HG03045 (cell line): ENCODE results near the gene FASN.
"Not testable (repeated sequence)": the region's sequence is repeated elsewhere in the genome, so short reads cannot be mapped to it uniquely, and the experiment has no call there.

Experiments used
- ATAC-seq: cut with Tn5 transposase; IDR thresholded peaks from one replicate; pipeline ENCODE4 v1.9.1; 2021; ENCODE audit warnings: mild to moderate bottlenecking, moderate library complexity; ENCODE audit not compliant: unreplicated experiment

The FASN gene

DNA sequence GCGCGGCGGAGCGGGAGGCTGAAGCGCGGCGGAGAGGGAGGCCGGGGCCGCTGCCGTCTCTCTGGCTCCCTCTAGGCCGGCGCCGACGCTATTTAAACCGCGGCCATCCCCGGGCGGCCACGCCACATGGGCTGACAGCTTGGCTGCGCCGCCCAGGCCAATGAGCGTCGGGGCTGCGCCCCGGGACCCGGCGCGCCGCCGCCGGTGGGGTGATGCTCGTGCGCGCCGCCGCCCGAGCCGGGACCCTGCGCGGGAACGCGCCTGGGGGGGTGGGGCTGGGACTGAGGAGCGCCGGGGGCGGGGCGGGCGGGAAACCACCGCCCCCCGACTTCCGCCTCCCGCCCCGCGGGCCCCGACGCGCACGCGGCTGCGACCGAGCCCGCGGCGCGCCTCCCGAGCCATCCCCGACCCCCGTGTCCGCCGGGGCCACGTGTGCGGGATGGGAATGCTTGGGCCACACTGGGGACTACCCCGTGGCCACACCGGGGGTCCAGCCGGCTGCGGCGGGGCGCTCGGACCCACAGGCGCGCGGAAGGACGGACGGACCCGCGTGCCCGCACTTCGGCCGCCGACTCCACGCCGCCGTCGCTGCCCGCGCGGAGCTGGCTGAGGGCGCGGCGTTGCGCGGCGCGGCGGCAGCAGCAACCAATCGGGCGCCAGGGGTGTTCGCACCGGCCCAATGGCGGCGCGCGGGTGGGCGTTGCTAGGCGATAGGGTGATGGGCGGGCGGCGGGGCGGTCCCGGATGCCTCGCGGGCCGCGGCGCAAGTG is at the start of gene FASN:
TSS of gene FASN (minus strand) at position 68 of the 770 bp plus-strand sequence. CDS start 1,791 bp downstream, outside the sequence.
- peak; percentile 70 for ATAC-seq

DNA sequence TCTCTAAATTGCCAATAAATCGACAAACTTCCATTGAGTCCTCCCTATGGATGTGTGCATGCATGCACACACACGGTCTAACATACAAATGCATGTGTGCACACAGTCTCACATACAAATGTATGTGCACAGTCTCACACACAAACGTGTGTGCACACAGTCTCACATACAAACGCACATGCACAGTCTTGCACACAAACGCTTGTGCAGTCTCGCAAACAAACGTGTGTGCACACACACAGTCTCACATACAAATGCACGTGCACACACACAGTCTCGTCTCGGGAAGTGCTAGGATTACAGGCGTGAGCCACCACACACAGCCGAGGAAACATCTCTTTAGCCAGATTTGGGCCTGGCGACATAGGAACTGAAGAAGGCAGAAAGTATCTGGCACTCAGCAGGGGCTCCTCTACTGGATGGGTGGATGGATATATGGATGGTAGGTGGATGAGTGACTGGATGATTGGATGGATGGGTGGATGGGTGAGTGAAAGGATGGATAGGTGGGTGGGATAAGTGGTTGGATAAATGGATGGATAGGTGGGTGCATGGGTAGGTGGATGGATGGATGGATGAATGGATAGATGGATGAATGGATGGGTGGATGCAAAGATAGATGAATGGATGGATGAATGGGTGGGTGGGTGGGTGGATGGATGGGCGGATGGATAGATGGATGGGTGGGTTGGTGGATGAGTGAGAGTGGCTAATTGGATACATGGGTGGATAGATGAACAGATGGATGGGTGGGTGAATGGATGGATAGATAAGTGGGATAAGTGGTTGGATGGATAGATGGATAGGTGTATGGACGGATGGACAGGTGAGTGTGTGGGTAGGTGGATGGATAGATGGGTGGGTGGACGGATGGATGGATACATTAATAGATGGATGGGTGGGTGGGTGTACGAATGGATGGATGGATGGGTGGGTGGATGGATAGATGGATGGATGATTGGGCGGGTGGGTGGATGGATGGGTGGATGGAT is 48.9 kb upstream of the FASN start:
- ATAC-seq, result no peak

DNA sequence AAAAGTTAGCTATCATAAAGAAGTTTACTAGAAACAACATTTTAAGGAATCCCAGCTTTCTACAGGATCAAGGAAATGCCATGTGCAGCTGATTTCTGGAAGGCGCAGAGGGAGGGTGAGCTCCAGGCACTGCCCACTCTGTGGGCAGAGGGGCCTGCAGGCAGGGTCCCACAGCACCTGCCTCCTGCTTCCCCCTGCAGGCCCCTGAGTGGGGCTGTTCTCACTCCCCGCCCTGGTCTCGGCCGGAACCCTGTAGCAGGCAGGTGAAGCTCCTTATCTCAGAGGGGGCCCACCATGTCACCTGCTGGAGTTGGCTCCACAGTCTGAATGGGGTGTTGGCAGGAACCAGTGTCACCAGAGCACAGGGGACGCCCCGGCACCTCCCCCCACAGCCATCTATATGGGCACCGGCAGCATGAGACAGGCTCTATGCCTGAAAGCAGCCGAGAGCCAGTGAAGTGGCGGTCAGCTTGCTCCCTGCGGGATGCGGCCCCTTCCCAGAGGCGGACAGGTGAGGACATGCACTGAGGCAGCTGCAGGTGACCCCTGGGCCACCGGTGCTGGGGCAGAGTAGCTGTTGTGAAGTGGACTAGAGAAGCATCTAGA is 47.6 kb upstream of the FASN start:
- no peak for ATAC-seq

GRCh38 chr17:82143333-82143732 is 45.3 kb upstream of the FASN start:
- no peak for ATAC-seq

DNA sequence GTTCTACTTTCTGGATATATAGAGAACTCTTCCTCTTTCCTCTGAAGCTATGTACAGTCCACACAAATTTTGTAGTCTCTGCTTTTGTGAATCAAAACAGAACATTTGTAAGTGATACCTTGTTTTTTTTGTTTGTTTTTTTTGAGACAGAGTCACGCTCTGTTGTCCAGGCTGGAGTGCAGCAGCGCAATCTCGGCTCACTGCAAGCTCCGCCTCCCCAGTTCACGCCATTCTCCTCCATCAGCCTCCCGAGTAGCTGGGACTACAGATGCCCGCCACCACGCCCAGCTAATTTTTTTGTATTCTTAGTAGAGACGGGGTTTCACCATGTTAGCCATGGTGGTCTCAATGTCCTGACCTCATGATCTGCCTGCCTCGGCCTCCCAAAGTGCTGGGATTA is 41.9 kb upstream of the FASN start:
- ATAC-seq, result not testable (repeated sequence)

DNA sequence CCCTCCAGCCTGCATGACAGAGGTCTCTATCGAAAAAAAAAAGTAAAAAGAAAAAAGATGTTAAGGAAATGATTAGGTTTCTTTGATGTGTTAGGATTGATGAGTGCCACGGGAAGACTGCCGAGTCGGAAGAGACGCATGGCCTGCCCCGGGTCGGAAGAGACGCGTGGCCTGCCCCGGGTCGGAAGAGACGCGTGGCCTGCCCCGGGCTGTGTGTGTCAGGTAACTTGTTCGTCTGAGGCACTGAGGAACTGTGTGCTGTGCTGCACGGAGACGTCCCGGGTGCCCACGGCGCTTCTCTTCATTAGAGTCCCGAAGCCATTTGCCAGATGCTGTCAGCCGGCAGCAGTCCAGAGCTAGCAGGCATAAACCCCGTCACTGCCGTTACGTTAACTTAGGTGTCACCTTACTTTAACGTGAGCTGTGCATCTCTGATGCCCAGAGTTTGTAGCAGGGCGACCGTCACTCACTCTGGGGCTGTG is 40.5 kb upstream of the FASN start:
- ATAC-seq, result no peak

DNA sequence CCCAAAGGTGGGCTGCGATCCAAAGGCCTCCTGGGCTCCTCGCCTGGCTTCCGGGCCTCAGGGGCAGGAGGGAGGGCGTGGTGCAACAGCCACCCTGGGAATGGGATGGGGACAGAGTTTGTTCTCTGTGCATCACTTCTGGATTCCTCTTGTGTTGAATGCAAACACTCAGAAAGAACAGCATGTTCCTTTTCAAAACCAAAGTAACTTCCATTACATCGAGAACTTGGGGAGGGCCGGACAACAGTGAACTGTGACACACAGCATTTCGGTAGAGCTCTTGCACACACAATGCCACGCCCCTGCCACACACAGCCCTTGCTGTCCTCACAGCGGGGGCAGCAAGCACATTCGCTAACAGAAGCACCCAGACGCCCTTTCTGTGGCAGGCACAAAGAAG is 36.1 kb upstream of the FASN start:
- ATAC-seq, result no peak

- ATAC-seq, result not testable (repeated sequence)
Observed at GRCh38 chr17:82133166-82133953, 35.3 kb upstream of the FASN start.

DNA sequence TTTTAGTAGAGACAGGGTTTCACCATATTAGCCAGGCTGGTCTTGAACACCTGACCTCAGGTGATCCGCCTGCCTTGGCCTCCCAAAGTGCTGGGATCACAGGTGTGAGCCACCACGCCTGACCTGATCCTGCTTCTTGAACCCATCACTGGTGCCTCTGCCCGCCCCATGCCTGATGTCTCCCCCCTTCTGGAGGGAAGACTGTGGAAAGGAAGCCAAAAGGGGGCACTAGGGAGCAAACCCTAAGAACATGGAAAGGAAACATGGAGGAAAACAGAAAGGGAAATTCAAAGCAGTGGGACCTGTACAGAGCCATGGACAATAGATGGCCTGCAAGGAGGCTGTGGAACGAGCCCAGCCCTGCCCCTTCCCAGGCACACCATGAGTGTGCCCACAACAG is 31.1 kb upstream of the FASN start:
- no peak for ATAC-seq

GRCh38 chr17:82128287-82128686 is 30.3 kb upstream of the FASN start:
- no peak for ATAC-seq

DNA sequence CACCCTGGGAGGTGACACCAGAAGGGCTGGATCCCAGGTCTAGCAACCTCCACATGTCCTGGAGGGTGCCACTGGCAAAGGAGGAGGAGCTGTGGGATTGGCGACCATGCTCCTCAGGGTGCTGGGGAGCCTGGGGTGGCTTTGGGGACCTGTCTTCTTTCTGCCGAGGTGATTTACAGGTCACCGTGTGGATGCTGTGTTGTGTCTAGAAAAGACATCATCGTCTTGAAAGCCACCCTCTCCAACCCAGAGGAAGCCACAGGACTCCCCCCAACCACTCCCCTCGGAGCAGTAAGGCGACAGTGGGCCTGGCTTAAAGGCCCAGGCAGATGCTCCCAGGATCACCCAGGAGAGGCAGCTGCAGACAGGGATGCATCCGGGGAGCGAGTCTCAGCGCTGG is 29.7 kb upstream of the FASN start:
- ATAC-seq, result no peak

DNA sequence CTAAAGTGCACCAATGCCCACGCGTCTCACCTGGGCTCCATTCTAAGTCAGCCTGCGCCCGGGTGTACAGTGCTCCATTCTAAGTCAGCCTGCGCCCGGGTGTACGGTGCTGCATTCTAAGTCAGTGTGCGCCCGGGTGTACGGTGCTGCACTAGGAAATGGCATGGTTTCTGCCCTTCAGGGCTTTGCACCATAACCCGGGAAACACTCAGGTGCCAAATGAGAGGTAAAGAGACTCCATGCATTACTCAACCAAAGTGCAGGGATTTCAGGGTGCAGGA is 29.2 kb upstream of the FASN start:
- no peak for ATAC-seq

DNA sequence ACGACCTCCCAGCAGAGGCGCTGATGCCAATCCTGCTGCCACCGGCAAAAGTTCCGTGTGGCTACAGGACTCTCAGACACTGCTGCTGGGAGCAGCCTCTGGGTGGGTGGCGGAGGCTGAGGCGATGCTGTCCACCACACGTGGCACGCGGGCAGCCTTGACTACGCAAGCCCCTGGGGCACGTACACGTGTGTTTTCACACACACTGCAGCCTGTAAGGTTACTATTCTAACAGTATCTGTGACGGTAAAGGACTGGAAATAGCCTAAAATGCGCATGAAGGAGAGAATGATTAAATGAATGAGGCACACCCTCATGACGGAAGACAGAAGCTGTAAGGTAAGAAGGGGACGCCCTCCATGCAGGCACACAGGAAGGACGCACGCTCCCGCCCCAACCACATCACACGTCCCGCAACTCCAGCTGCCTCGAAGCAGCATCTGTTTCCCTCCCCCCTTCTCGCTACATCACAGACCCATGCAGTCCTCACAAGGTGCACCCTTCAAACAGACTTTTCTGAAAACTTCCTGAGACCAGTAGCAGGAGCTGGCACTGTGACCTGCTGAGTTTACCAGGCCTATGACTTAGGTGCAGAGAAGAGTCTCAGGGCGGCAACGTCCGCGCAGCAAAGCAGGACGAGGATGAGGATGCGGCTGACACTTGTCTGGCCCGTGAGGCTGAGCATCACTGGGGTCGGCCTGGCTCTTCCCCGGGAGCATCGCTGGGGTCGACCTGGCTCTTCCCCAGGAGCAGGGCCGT is 28.7 kb upstream of the FASN start:
- no peak for ATAC-seq

- ATAC-seq, result no peak
Observed at GRCh38 chr17:82124101-82124500, 26.1 kb upstream of the FASN start.

DNA sequence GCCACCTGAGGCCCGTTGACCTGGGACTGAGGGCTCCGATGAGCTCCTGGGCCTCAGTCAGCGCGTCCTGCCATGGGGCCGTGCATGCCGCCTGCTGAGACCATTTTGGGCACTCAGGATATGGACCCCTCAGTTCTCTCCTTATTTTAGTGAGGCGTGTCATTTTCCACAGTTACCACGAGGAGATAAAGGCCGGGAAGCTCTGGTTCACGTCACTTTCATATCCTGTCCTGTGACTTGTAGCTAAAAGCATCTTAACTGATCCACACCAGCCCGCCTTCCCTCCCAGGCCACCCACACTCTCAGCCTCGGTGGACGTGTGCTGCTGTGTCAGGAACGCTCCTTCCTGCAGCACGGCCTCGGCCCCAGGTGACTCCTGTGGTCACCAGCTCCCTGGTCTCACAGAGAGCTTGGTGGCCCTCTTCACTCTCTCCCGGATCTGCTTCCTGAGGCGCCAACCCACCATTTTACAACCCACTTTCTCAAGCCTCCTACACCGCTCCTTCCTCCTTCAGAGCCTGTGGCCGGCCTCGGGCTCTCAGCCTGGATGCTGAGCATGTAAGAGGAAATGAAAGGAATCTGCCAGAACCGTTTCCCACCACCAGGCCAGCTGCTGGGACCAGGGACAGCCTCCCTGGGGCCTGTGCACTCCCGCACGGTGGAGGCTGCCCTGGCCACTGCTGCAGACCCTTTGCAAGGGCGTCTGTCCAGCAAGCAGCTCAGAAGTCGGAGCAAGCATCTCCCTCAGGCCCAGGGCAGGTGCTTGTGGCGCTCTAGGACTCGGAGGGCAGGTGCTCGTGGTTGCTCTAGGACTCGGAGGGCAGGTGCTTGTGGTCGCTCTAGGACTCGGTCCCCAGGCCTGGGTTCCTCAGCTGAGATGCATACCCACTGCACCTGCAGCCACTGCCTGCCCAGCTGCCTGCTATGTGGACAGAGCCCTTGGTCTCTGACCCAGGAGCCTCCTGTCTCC is 23.9 kb upstream of the FASN start:
- ATAC-seq, result no peak

GRCh38 chr17:82121246-82121645 is 23.2 kb upstream of the FASN start:
- no peak for ATAC-seq

GRCh38 chr17:82120148-82120547 is 22.1 kb upstream of the FASN start:
- no peak for ATAC-seq

GRCh38 chr17:82118815-82119380 is 20.9 kb upstream of the FASN start:
- no peak for ATAC-seq
